GM18508 (cell line): ENCODE results near the gene PCDHA1.
"Not testable (repeated sequence)": the region's sequence is repeated elsewhere in the genome, so short reads cannot be mapped to it uniquely, and the experiment has no call there.

Experiments
- ATAC-seq: cut with Tn5 transposase; IDR thresholded peaks from one replicate; pipeline ENCODE4 v1.9.1; 2021; ENCODE audit warnings: moderate number of reproducible peaks; ENCODE audit not compliant: insufficient read depth, unreplicated experiment

The PCDHA1 gene

GRCh38 chr5:140848139-140849102 lies 62.5 kb downstream of the PCDHA1 start, which contains the start of gene PCDHA9:
Gene PCDHA9, plus strand, starts transcription at chr5:140848382. Its CDS starts 114 bp downstream, at chr5:140848496.
- not testable (repeated sequence) for ATAC-seq

GRCh38 chr5:140849831-140850634 lies 64.1 kb downstream of the PCDHA1 start:
- not testable (repeated sequence) for ATAC-seq

- ATAC-seq, result no peak
Measured at GRCh38 chr5:140855772-140856674, 70.1 kb downstream of the PCDHA1 start, which contains the start of gene PCDHA10. Gene PCDHA10, plus strand, starts transcription at chr5:140855897. Its CDS starts 152 bp downstream, at chr5:140856049.

- ATAC-seq, result no peak
Measured at GRCh38 chr5:140857177-140857986, 71.4 kb downstream of the PCDHA1 start.

GRCh38 chr5:140857987-140858240 lies 72.0 kb downstream of the PCDHA1 start:
- no peak for ATAC-seq

- ATAC-seq, result no peak
Measured at GRCh38 chr5:140862441-140863295, 76.7 kb downstream of the PCDHA1 start.

GRCh38 chr5:140868721-140869554 lies 83.0 kb downstream of the PCDHA1 start, which contains the start of gene PCDHA11:
Gene PCDHA11, plus strand, starts transcription at chr5:140868957. Its CDS starts 147 bp downstream, at chr5:140869104.
- ATAC-seq, result no peak

GRCh38 chr5:140869555-140869886 lies 83.6 kb downstream of the PCDHA1 start:
- ATAC-seq, result no peak

- no peak for ATAC-seq
Measured at GRCh38 chr5:140870221-140871201, 84.6 kb downstream of the PCDHA1 start.

GRCh38 chr5:140875085-140876065 lies 89.4 kb downstream of the PCDHA1 start, which contains the start of gene PCDHA12:
Gene PCDHA12, plus strand, starts transcription at chr5:140875308. Its CDS starts 165 bp downstream, at chr5:140875473.
- ATAC-seq, result no peak

- not testable (repeated sequence) for ATAC-seq
Measured at GRCh38 chr5:140876541-140877261, 90.8 kb downstream of the PCDHA1 start.

GRCh38 chr5:140877262-140877581 lies 91.3 kb downstream of the PCDHA1 start:
- ATAC-seq, result no peak

GRCh38 chr5:140881889-140882590 lies 96.1 kb downstream of the PCDHA1 start, which contains the start of gene PCDHA13:
Gene PCDHA13, plus strand, starts transcription at chr5:140882124. Its CDS starts 145 bp downstream, at chr5:140882269.
- ATAC-seq, result no peak

GRCh38 chr5:140882591-140882899 lies 96.6 kb downstream of the PCDHA1 start:
- ATAC-seq, result no peak
